ENCODE results near the gene PDZRN3. TPM values are rescaled to one million over a fixed set of nuclear protein-coding genes. Genes with fewer than 3 reads are reported as not detected.

Gene PDZRN3
- total RNA-seq, 1 donor from 2014 or later, result 37.9 TPM

DNA sequence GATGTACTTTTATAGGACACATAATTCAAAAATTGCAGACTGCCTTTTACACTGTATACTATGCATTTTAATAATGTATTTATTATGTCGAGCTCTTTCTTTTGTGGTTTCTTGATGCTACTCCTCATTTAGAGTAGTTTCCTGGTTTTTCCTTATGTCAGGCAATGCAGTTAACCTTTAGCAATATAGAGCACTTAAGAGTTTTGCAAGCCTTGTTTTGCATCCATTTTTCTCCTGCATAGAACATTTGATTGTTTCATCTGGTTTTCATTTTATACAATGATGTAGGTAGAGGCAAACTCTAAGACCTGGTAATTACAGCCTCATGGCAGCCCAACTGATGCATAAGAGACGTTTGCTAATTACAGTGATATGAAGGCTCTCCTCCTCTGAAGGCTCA, 86.3 kb downstream of the PDZRN3 start:
- ATAC-seq, result no peak
- no peak for DNase-seq (ENCODE audit: low spot score)
- intact Hi-C loops (cut with DNase I), result no loop called here

DNA sequence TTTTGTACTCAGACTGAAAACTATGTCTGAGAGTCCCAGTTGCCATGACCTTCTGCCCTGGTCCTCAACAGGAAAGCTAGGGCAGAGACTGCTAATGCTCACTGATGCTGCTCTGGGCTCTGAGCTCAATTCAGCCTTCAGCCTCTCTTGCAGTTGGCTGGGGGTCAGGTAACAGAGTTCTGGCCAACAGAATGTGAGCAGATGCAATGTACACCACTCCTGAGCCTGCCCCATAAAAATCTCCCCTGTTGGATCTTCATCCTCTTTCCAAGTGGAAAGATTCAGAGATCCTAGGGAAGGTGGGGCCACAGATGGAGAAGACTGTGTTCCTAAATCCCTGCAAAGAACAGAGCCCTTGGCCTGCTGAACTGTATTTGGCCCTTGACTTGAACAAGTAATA, 87.8 kb downstream of the PDZRN3 start:
- intact Hi-C loops (cut with DNase I), result no loop called here
- ATAC-seq, result peak; percentile 49
- DNase-seq (ENCODE audit: low spot score), result no peak

DNA sequence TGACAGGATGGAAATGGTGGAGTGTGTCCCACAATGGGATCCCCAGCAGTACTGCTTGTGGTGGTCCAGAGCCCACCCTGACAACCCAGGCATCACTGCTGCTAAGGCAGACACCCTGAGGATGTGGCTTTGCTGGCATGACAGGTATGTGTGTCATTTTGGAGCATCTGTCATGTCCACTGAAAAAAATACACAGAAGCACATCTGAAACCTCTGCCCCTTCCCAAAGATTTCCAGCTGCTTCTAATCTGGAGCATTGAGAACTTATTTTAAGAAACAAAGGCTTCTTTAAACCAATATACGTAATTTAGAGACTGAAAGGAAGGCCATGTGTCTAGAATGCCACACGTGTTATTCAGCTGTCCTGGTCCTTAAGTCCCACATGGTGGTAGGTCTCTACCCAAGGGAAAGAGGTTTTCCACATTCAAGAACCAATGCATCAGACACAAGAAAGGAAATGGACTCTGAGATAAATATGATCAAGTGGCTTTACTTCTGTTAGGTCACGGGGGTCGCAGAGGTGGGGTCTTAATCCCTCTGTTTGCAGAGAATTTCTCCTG, 88.3 kb downstream of the PDZRN3 start:
- DNase-seq (ENCODE audit: low spot score), result no peak
- intact Hi-C loops (cut with DNase I), result no loop called here
- ATAC-seq, result peak; percentile 58

DNA sequence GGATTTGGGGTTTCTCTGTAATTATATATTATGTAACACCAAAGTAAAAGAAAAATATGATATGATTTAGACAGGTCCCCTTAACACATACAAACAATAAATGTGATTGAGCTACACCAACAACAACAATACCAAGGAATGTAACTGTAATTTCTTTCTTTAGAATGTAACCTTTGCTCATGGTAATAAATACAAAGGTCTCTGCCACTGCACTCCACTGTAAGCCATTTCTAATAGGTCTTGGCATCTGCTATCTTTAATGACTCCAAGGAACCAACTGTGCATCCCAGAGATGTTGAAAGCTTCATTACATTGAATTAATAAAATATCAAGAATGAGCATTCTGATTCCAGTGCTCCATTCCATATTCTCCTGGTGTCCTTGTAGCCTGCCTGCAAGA, 88.8 kb downstream of the PDZRN3 start:
- intact Hi-C loops (cut with DNase I), result no loop called here
- no peak for ATAC-seq

DNA sequence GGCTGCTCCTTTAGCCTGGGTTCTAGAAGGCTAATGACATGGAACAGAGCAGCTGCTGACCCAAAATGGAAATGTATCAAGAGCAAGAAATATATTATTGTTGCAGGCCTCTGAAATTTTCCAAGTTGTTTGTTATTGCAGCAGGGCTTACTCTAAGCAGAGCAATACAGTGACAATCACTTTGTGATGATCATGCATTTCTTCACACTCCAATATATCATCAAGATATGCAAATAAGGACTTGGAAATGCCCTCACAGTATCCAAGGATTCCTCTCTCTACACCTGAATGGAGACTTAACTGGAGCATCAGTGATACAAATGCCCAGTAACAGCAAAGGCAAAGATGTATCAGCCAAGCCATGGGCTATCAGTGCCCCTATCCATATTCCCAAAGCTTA, 89.6 kb downstream of the PDZRN3 start:
- ATAC-seq, result no peak
- intact Hi-C loops (cut with DNase I), result no loop called here
- DNase-seq (ENCODE audit: low spot score), result no peak

More for the DNA sequence above, 88.8 kb downstream of the PDZRN3 start:
- no peak for DNase-seq (ENCODE audit: low spot score)

DNA sequence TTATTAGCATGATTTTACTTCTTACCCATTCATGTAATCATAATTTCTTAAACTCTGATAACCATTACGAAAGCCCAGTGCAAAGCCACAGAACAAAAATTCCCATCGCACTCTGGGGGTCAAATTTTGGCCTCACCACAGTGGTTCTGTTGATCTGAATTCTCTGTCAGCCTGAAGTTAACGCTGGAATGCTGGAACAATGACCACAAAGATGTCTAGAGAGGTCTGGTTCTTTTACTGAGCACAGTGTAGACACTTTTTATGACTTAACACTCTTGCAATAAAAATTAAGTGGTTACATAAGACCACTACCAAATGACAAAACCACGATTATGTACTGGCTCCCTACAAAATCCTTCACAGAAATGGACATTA, 94.7 kb downstream of the PDZRN3 start:
- DNase-seq (ENCODE audit: low spot score) (no peak), ATAC-seq (peak; percentile 85)
- intact Hi-C loops (cut with DNase I), result no loop called here

DNA sequence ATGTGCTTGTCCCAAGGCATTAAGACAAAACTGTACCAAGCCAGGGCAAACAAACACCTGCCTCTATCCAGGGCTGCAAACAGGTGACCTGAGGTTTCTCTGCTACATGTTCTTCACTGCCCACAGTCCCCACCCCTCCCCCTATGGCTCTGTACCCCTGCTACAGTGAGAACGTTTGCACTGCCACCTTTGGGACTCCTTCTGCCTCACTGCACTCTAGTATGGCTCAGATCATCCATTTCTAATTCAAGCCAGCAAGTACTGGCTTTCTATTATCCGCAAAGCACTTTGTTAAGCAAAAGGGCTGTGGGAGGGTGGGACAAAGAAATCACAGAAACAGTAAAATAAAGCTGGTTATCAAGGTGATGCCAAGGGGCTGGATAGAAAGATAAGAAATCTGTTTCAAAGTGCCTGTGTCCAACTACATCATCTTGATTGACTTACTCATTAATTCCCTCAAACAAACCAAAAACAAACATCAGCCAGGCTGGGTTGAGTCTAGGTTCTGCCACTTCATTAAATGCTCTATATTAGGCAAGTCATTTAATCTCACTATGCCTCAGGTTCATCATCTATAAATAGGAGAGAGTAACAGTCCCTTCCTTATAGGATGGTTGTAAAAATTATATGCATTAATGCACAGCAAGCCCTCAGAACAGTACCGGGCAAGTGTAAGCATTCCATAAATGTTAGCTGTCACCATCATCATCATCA, 95.3 kb downstream of the PDZRN3 start:
- ATAC-seq (peak; percentile 37), DNase-seq (ENCODE audit: low spot score) (no peak)
- intact Hi-C loops (cut with DNase I), result no loop called here

DNA sequence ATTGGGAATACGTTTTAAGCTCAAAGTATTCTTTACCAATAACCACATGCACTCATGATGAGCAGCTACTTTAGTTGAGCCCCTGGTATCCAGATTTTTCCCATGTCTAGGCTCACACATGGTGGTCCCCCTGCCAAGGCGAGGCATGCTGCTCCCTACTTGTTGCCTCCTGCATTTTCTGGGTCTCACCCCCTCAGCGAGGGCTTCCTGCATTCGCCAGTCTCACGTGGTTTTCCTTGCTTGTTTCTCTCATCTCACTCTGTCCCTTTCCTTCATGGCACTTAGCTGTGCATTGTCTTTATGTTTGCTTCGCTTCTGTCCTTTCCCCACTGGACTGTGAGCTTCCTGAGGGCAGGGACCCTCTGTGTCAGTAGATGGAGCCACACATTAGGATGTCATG, 99.2 kb downstream of the PDZRN3 start:
- no peak for ATAC-seq
- no peak for DNase-seq (ENCODE audit: low spot score)
- intact Hi-C loops (cut with DNase I), result no loop called here

DNA sequence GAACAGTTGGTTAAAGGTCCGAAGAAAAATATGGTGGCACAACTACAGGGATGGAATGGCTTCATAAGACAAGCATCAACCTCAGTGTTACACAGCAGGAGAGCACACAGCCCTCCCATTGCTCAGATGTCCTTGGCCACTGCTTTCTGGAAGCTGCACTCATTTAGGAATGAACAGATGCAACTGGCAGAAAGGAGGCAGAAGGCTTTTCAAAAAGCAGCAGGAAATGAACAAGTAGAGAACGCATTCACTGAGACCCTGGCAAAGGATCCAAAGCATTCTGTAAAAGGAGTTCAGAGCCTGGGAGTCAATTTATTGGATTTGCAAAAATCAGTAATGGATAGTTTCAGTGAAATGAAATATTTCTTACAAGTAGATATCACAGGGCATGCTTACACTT, 101.1 kb downstream of the PDZRN3 start:
- ATAC-seq, result no peak
- intact Hi-C loops (cut with DNase I), result no loop called here
- DNase-seq (ENCODE audit: low spot score), result no peak

DNA sequence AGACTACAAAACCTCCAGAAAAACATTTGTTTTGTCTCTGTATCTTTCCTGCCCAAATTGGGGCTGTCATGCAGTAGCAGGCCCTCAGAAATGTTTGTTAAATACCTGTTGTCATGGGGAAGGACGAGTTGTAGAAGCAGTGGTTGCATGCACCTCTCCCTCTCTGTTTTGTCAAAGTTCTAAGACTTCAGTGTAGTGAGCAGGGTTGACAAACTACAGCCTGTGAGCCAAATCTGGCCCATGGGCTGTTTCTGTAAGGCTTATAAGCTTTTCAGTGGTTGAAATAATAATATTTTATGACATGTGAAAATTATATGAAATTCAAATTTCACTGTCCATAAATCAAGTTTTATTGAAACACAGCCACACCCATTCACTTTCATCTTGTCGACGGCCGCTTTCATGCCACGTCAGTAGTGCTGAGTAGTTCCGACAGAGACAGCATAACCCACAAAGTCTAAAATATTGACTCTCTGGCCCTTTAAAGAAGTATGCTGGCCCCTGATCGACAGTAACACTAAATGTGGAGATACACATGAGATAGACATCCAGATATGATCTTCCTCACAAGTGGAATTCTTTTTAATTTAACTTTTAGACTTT, 102.9 kb downstream of the PDZRN3 start:
- no peak for DNase-seq (ENCODE audit: low spot score)
- intact Hi-C loops (cut with DNase I), result no loop called here
- ATAC-seq, result no peak

DNA sequence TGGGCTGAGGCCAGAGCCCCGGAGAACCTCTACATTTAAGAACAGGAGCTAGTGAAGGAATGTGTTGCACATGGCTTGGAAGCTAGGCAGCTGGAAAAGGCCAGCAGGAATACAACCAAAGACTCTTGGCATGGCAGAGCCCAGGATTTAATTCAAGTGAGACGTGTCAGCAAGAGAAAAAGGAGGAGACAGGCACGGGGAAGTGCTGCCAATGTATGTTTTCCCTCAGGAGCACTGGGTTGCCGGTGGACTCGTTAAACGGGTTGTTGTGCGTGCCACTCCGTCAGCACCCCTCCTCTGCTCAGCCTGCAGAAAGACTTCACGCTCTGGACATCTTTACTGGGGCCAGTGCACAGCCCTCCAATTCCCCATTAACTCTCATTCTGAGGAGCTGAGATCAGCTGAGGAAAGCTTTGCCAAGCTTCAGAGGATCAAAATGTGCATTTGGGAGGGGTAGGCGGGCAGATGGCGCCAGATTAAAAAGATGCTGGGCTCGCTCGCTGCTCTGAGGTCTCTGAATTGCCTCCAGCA, 103.7 kb downstream of the PDZRN3 start:
- DNase-seq (ENCODE audit: low spot score) (no peak), ATAC-seq (peak; percentile 89)
- intact Hi-C loops (cut with DNase I), result no loop called here

DNA sequence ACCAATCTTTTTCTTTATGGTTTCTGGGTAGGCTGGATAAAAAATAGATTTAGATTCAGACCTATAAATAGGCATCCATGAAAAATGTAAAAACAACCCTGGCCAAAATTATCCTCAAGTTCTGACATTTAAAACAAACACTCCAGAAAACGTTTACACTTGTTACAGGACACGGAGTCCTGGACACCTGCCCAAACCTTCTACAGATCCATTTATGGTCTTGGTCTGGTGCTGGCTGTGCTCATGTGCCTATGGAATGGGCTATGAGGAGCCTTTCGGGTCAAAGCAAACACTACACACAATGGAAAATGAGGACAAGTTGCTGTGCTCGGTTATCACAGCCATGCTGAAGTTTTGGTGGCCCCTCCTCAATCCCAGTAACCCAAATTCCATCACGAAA, 108.1 kb downstream of the PDZRN3 start:
- ATAC-seq, result no peak
- no peak for DNase-seq (ENCODE audit: low spot score)
- intact Hi-C loops (cut with DNase I), result loop anchor here (10.0 kb wide), 1 partner anchor 328 kb away; no protein-coding TSS in a partner anchor

DNA sequence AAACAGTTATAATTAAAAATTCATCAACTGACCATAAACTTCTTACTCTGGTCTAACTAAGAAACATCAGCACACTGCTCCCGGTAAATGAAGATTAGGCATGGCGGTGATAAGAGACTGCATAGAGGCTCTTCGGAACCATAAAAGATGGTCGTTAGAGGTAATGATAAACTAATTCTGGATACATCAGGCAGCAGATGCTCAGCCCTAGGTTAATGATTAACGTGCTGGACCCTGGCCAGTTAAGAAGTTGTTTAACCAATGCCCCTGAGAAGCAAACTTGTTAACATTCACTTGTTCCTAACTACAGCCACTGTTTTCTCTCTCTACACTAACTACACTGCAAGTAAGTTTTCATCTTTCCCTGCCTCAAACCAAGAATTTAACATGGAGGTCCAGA, 111.5 kb downstream of the PDZRN3 start:
- intact Hi-C loops (cut with DNase I), result loop anchor here (10.0 kb wide), 1 partner anchor 332 kb away; no protein-coding TSS in a partner anchor
- ATAC-seq, result no peak
- DNase-seq (ENCODE audit: low spot score), result no peak

DNA sequence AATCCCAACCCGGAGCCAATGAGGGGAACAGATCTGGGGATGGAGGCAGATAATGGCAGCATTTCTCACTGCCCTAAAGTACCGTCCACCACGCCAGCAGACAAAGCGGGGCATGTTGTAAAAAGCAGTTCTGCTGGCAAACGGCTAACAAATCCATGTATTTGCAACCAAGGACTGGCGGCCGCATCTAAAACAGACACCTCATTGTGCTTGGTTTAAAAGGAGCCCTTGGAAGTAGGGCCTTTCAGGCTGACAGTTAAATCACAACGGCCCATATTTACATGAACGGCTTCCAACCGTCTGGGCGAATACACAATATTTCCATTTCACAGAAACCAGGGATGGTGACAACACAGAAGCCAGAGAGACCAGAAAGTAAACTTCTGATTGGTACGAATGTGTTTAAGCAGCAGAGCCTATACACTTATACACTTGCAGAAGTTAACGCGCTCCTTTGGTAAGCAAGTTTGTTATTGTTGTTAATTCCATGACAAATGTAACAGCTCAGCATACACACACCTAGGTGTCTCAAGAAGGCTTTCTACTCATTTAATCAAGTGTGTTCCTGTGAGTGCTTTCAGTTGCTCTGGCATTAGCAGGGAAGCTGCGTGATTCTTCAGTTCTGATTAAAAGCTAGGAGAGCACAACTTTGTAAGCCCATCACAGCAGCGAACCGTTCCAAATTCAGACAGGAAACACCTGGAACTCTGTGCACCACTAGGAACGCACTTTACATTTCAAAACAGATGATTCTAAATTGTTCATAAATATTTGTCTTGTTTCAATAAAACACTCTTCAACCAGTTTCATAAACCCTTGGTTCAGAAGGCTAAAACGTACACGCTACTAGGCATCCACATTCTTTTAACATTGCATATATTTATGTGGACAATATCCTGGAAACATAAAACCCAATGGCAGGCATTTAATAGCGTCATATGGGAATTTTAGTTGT, 112.9 kb downstream of the PDZRN3 start:
- no peak for DNase-seq (ENCODE audit: low spot score)
- intact Hi-C loops (cut with DNase I), result loop anchor here (10.0 kb wide), 1 partner anchor 333 kb away; no protein-coding TSS in a partner anchor
- peak; percentile 62 for ATAC-seq

DNA sequence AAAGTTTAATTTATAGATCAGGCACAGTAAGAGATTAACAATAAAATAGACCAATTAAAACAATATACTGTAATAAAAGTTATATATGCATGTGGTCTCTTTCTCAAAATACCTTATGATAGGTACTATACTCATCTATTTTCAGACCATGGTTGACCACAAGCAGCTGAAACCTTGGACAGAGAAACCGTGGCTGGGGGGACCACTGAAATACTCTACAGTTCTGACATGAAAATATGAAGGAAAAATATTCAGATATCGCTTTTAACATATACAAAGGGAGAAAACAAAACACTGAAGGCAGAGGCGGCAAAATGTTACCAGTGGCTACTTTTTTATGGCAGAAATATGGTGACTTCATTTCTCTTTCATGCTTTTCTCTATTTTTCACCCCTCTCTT, 114.0 kb downstream of the PDZRN3 start:
- ATAC-seq (no peak), DNase-seq (ENCODE audit: low spot score) (no peak)
- intact Hi-C loops (cut with DNase I), result loop anchor here (10.0 kb wide), 1 partner anchor 334 kb away; no protein-coding TSS in a partner anchor

DNA sequence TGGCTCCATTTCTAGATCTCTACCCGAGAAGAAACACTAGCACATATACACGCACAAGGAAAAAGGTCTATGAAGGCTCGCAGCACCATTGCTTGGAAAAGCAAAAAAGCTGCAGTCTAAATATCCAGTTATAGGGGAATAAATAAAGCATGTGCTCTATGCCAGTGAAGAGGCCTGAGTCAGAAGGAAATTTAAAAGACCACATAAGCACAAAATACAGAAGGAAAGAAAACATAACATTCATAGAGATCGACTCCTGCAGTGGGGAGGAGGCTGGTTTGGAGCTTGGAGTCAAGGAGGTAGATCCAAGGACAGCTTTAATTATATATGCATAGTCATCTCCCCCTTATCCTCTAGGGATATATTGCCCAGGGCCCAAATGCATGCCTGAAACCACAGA, 114.4 kb downstream of the PDZRN3 start:
- DNase-seq (ENCODE audit: low spot score) (no peak), ATAC-seq (no peak)
- intact Hi-C loops (cut with DNase I), result loop anchor here (10.0 kb wide), 1 partner anchor 334 kb away; no protein-coding TSS in a partner anchor

DNA sequence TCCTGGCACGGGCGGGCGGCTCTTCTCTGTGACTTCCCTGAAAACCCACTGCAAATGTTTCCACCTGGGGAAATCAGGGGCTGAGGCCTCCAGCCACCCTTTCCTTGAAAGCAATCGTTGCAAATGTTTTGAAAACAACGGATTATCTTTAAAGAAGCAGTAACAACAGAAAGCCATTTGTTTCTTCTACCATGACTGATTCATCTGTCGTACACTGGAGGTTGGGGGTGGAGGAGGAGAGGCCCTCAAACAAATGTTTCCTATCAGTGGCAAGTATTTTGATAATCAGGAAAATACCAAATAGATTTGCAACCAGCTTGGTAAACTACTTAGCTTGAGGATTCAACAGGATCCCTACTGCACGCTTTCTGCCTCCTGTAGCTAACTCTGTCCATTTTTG, 114.9 kb downstream of the PDZRN3 start:
- DNase-seq (ENCODE audit: low spot score) (no peak), ATAC-seq (no peak)
- intact Hi-C loops (cut with DNase I), result loop anchor here (10.0 kb wide), 1 partner anchor 335 kb away; no protein-coding TSS in a partner anchor

DNA sequence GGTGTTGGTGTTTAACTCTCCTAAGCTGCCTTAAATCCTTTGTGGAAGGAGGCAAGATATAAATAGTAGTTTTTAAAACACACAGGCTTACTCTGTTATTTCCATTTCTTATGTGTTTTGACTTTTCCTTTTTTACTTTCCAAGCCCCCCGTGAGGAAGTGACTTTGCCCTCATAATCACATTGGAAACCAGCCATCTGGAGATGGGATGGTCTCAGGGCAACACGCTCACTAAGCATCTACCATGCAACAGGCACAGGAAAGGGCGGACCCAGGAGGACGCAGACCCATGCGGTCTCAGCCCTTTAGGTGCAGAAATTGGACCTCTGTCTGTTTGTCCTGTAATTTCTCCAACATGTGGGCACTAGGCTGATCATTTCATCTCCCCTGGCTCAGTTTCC, 115.7 kb downstream of the PDZRN3 start:
- peak; percentile 20 for ATAC-seq
- intact Hi-C loops (cut with DNase I), result no loop called here
- DNase-seq (ENCODE audit: low spot score), result no peak

DNA sequence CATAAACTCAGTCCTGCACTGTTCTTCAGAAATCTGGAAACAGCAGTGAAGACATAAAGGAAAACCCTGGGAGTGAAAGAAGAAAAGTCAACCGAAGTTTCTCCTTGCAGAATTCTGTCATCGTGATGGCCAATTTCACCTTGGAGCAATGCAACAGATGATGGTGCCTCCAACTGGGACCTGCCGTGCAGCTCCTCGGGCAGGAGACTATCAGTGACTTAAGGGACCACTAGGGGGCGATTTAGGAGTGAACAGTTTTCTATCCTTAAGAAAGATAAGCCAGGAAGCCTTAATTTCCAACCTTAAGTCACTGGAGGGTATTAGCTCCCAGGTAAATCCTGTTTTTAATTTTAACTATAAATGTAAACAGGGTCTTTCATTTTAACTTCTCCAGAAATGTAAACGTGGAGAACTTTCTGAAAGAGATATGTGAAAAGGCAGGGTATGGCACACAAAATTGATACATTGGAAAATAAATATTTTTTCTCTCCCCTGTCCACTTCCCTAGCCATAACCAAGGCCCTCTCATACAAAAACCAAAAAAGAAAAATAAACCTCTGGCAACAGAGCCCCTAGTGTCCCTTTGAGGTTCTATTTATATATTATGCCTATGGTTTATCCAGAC, 116.3 kb downstream of the PDZRN3 start:
- DNase-seq (ENCODE audit: low spot score) (no peak), ATAC-seq (peak; percentile 77)
- intact Hi-C loops (cut with DNase I), result no loop called here
